Pancreas (tissue), 10 donors: Measurements from ENCODE around the gene TRIM62. TPM values are rescaled to one million over a fixed set of nuclear protein-coding genes. Genes with fewer than 3 reads are reported as not detected.

Experiments
- ATAC-seq, 4 donors: fragments of 200-7000 bp; cut with Tn5 transposase; one replicate each; pipeline versions ENCODE4 v1.8.0 to v1.9.1; 2020; ENCODE audit warnings: mild to moderate bottlenecking in 4 of 4, moderate library complexity in 4 of 4
- DNase-seq, 6 donors: peaks; one replicate each; pipeline ENCODE4 v3.0.0-alpha.2; 2020
- FAIRE-seq: peaks from 2 replicates; lab custom pipeline; 2012; peaks lifted over from hg19 to GRCh38; lab: Jason Lieb, UNC
- H3K27ac ChIP-seq, 4 donors: fragments of 200-600 bp; sonication (generic); 1 replicate in 3 of 4; 2 replicates in 1 of 4; pipeline versions ENCODE4 v1.5.0 to v1.8.0; 2020
- H3K27me3 ChIP-seq, 4 donors: fragments of 200-600 bp; one replicate each; pipeline ENCODE4 v1.8.0; 2021
- H3K36me3 ChIP-seq, 3 donors: fragments of 200-600 bp; sonication (generic) in 1 of 3; one replicate each; pipeline versions ENCODE4 v1.5.0 to v1.8.0; 2020 to 2021
- H3K4me1 ChIP-seq, 3 donors: fragments of 200-600 bp; one replicate each; pipeline ENCODE4 v1.8.0; 2021
- H3K4me3 ChIP-seq, 4 donors: fragments of 200-600 bp; sonication (generic) in 2 of 4; one replicate each; pipeline versions ENCODE4 v1.5.0 to v1.8.0; 2020 to 2021
- H3K9me3 ChIP-seq, 4 donors: fragments of 200-600 bp; one replicate each; pipeline ENCODE4 v1.8.0; 2021
- WGBS, 2 donors: extraction: QIAGEN DNeasy Blood & Tissue Kit; methylation state at CpG; one replicate each; pipeline ENCODE4 v1.1.7; 2013; 5-methylcytosine and 5-hydroxymethylcytosine counted together
- intact Hi-C, 3 donors: fragments of 100-400 bp; cut with DNase I; formaldehyde crosslinking; loops; one replicate each; pipeline versions ENCODE4 v1.11.1 to v1.14.2; 2022
- polyA plus RNA-seq, 2 donors: library from polyadenylated mRNA; stranded (reverse); fragments of 200-250 nt; gene quantifications; one replicate each; pipeline ENCODE4 v1.2.3, GENCODE V29; 2013
- total RNA-seq, 6 donors: library from RNA; stranded (reverse); fragmentation: NEBNext Ultra II Directional in 4 of 6; extraction: Animal tissue kit (Norgen Biotek cat#: 25700) in 4 of 6; gene quantifications; one replicate each; pipeline versions ENCODE4 v1.2.1 to v1.2.4, GENCODE V29; 2021 to 2023
- TF ChIP-seq, protein P1 (sequence below), 4 donors: fragments of 200-600 bp; sonication (generic) in 3 of 4; IDR thresholded peaks; one replicate each; pipeline versions ENCODE4 v1.5.0 to v1.8.0; 2021; ENCODE audit warnings: antibody characterized with exemption in 4 of 4
- donor health status: healthy with polysubstance abuse.
- donor health status: DM: no; HTN: no; CAD: no; lungs with moderate emphysema.
- donor health status: DM: no; HTN: no; CAD: no.
- donor health status: control.
- donor health status: control.
- donor health status: Bipolar disorder and iron deficiency.
- donor health status: DM: yes; HTN: yes; CAD: no.
- donor health status: DM: no; HTN: no; CAD: no.
- donor health status: DM: no; HTN: no; CAD: no.
- donor health status: DM: yes; HTN: yes; CAD: no.

The TRIM62 gene
- total and polyA plus RNA-seq, 8 donors: 1.6 to 4.3 (median 2.7) TPM

DNA sequence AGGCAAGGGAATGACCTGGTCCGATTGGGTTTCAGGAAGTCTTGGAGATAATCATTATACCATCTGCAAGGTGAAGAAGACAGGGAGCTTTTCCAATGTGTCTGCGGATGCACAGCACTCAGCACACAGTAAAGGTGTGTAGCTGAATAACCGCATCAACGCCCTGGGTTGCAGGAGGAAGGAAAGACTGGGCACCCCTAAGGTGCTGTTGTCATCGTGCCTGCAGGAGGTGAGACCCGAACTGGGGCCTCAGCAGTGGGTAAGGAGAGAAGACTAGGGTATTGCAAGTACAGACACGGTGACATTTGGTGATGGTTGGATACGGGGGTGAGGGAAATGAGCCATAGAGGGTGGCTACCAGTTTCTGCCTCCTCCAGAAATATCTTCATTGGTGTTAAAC lies 1.1 kb upstream of the TRIM62 start:
- H3K4me3 ChIP-seq: no peak overlapping the region
- ATAC-seq: no peak
- WGBS, 2 donors: 66 to 76% methylated on average over 8 of the region's 8 CpGs
- no peaks in the 10 kb centered on the region for H3K27me3 ChIP-seq
- no peaks in the 10 kb centered on the region for H3K9me3 ChIP-seq
- H3K4me1 ChIP-seq: no peaks in the 10 kb centered on the region
- no peak for FAIRE-seq
- no peak overlapping the region for H3K27ac ChIP-seq
- intact Hi-C loops: no loop called here
- H3K36me3 ChIP-seq: no peaks in the 10 kb centered on the region
- no peak for DNase-seq
- TF ChIP-seq, protein P1, sequence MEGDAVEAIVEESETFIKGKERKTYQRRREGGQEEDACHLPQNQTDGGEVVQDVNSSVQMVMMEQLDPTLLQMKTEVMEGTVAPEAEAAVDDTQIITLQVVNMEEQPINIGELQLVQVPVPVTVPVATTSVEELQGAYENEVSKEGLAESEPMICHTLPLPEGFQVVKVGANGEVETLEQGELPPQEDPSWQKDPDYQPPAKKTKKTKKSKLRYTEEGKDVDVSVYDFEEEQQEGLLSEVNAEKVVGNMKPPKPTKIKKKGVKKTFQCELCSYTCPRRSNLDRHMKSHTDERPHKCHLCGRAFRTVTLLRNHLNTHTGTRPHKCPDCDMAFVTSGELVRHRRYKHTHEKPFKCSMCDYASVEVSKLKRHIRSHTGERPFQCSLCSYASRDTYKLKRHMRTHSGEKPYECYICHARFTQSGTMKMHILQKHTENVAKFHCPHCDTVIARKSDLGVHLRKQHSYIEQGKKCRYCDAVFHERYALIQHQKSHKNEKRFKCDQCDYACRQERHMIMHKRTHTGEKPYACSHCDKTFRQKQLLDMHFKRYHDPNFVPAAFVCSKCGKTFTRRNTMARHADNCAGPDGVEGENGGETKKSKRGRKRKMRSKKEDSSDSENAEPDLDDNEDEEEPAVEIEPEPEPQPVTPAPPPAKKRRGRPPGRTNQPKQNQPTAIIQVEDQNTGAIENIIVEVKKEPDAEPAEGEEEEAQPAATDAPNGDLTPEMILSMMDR (IDR thresholded peaks at IDR 0.05): no peak

DNA sequence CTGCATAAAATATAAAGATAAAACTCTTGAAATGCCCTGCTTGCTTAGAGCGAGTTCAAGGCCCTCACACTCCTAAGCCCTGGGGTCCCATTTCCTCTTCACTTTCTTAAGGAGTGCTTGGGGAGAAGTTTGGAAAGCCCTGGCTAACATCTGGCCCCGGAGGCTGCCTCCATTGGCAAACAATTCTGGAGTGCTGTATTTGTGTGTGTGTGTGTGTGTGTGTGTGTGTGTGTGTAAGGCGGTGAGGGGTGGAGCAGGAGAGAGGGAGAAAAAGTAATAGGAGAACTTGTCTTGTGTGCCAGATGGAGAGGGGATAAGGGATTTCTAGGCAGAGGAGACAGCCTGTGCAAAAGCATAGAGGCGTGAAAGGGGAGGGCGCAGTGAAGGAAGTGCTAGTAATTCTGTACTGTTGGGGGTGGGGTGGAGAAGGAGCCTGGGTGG lies 578 bp upstream of the TRIM62 start:
- 24 to 33% methylated on average over 5 of the region's 5 CpGs for WGBS, 2 donors
- Histone ChIP-seq H3K27me3 (no peaks in the 10 kb centered on the region), H3K4me3 (peak overlapping the region in 2 of 4 donors; percentile 86), H3K9me3 (no peaks in the 10 kb centered on the region), H3K36me3 (no peaks in the 10 kb centered on the region), H3K4me1 (no peaks in the 10 kb centered on the region), H3K27ac (no peak overlapping the region)
- DNase-seq: peak in 3 of 6 donors; percentile 17 to 33 (median 27)
- TF ChIP-seq, protein P1 (IDR thresholded peaks at IDR 0.05): no peak
- ATAC-seq: peak in 2 of 4 donors; percentile 3 to 18
- FAIRE-seq: no peak
- intact Hi-C loops: no loop called here

- peak overlapping the region; percentile 61 to 86 (median 82) for H3K4me3 ChIP-seq
- FAIRE-seq: no peak
- H3K36me3 ChIP-seq: no peaks in the 10 kb centered on the region
- intact Hi-C loops: no loop called here
- peak; percentile 85 to 92 (median 88) for ATAC-seq
- WGBS, 2 donors: 1% methylated on average over 76 to 90 of the region's 90 CpGs
- no peak overlapping the region for H3K27ac ChIP-seq
- peak; percentile 36 to 94 (median 68) for DNase-seq
- TF ChIP-seq, protein P1 (IDR thresholded peaks at IDR 0.05): no peak
- no peaks in the 10 kb centered on the region for H3K27me3 ChIP-seq
- no peaks in the 10 kb centered on the region for H3K9me3 ChIP-seq
- H3K4me1 ChIP-seq: no peaks in the 10 kb centered on the region
These were observed 642 bp downstream of the TRIM62 start for GRCh38 chr1:33180911-33181890.

- peak overlapping the region in 2 of 4 donors; percentile 86 for H3K4me3 ChIP-seq
- WGBS, 2 donors: 21 to 24% methylated on average over 28 of the region's 28 CpGs
- H3K9me3 ChIP-seq: no peaks in the 10 kb centered on the region
- TF ChIP-seq, protein P1 (IDR thresholded peaks at IDR 0.05): no peak
- H3K36me3 ChIP-seq: no peaks in the 10 kb centered on the region
- H3K27ac ChIP-seq: no peak overlapping the region
- intact Hi-C loops: no loop called here
- H3K4me1 ChIP-seq: no peaks in the 10 kb centered on the region
- peak in 4 of 6 donors; percentile 89 to 94 (median 91) for DNase-seq
- FAIRE-seq: no peak
- no peaks in the 10 kb centered on the region for H3K27me3 ChIP-seq
- peak in 1 of 4 donors; percentile 2 for ATAC-seq
These were observed 1.5 kb downstream of the TRIM62 start for GRCh38 chr1:33180226-33180910.
